ENCODE results near the gene ATP9B.

Gene ATP9B

DNA sequence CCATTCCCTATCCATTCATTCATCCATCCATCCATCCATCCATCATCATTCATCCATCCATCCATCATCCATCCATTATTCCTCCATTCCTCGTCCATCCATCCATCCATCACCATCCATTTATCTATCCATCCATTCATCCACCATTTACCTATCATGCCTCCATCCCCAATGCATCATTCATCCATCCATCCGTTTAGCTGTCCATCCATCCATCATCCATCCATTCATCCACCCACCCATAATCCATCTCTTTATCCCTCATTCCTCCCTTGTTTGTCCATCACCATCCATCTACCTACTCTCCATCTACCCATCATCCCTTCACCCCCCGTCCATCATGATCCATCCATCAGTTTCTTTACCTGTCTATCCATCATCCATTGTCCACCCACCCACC is 340.1 kb downstream of the ATP9B start:
- TF ChIP-seq EZH2phosphoT487 (IDR thresholded peaks at IDR 0.05; ENCODE audit: low read length) = no peak
- TF ChIP-seq EZH2 (optimal IDR thresholded peaks at IDR 0.05; ENCODE audit: low read depth, low read length) = no peak
- no peak for TF ChIP-seq CTCF (IDR thresholded peaks at IDR 0.05; ENCODE audit: low read length)
- Histone ChIP-seq H3K79me2 (ENCODE audit: low read length) (peaks cover 2% of the 10 kb centered on the region; the same call in 1 of the 2 replicates), H3K27ac (ENCODE audit: low read length) (no peak overlapping the region), H3K9ac (ENCODE audit: low read length) (no peak overlapping the region), H3K4me1 (ENCODE audit: low read length) (no peaks in the 10 kb centered on the region), H3K9me3 (replicated peaks; ENCODE audit: insufficient read depth, low read length) (no peaks in the 10 kb centered on the region), H3K9me2 (replicated peaks; ENCODE audit: insufficient read depth, low read length) (no peaks in the 10 kb centered on the region), H3K4me2 (ENCODE audit: low read depth, low read length) (no peak overlapping the region), H2AFZ (ENCODE audit: low read length) (no peak overlapping the region), H3F3A (ENCODE audit: insufficient read depth, low read length) (no peaks in the 10 kb centered on the region), H4K20me1 (ENCODE audit: insufficient read depth, low read length) (no peaks in the 10 kb centered on the region), H3K36me3 (replicated peaks; ENCODE audit: insufficient read depth, low read length) (no peaks in the 10 kb centered on the region), H3K27me3 (replicated peaks; ENCODE audit: insufficient read depth, low read length) (no peaks in the 10 kb centered on the region), H3K4me3 (ENCODE audit: low read length) (no peak overlapping the region)
- no peak for DNase-seq

- H3K79me2 ChIP-seq (ENCODE audit: low read length) = no peaks in the 10 kb centered on the region; the same call in 1 of the 2 replicates
- H3K27me3 ChIP-seq (replicated peaks; ENCODE audit: insufficient read depth, low read length) = no peaks in the 10 kb centered on the region
- no peak overlapping the region for H3K4me2 ChIP-seq (ENCODE audit: low read depth, low read length)
- no peaks in the 10 kb centered on the region for H3K9me2 ChIP-seq (replicated peaks; ENCODE audit: insufficient read depth, low read length)
- H3K9me3 ChIP-seq (replicated peaks; ENCODE audit: insufficient read depth, low read length) = no peaks in the 10 kb centered on the region
- H4K20me1 ChIP-seq (ENCODE audit: insufficient read depth, low read length) = no peaks in the 10 kb centered on the region
- H3K36me3 ChIP-seq (replicated peaks; ENCODE audit: insufficient read depth, low read length) = no peaks in the 10 kb centered on the region
- no peaks in the 10 kb centered on the region for H3F3A ChIP-seq (ENCODE audit: insufficient read depth, low read length)
- DNase-seq = no peak
- H3K4me3 ChIP-seq (ENCODE audit: low read length) = no peak overlapping the region
- no peak overlapping the region for H3K27ac ChIP-seq (ENCODE audit: low read length)
- TF ChIP-seq EZH2 (optimal IDR thresholded peaks at IDR 0.05; ENCODE audit: low read depth, low read length) (no peak), CTCF (IDR thresholded peaks at IDR 0.05; ENCODE audit: low read length) (no peak), EZH2phosphoT487 (IDR thresholded peaks at IDR 0.05; ENCODE audit: low read length) (no peak)
- H3K4me1 ChIP-seq (ENCODE audit: low read length) = no peaks in the 10 kb centered on the region
- no peak overlapping the region for H3K9ac ChIP-seq (ENCODE audit: low read length)
- no peak overlapping the region for H2AFZ ChIP-seq (ENCODE audit: low read length)
Observed at GRCh38 chr18:79410171-79410641, 341.0 kb downstream of the ATP9B start.

DNA sequence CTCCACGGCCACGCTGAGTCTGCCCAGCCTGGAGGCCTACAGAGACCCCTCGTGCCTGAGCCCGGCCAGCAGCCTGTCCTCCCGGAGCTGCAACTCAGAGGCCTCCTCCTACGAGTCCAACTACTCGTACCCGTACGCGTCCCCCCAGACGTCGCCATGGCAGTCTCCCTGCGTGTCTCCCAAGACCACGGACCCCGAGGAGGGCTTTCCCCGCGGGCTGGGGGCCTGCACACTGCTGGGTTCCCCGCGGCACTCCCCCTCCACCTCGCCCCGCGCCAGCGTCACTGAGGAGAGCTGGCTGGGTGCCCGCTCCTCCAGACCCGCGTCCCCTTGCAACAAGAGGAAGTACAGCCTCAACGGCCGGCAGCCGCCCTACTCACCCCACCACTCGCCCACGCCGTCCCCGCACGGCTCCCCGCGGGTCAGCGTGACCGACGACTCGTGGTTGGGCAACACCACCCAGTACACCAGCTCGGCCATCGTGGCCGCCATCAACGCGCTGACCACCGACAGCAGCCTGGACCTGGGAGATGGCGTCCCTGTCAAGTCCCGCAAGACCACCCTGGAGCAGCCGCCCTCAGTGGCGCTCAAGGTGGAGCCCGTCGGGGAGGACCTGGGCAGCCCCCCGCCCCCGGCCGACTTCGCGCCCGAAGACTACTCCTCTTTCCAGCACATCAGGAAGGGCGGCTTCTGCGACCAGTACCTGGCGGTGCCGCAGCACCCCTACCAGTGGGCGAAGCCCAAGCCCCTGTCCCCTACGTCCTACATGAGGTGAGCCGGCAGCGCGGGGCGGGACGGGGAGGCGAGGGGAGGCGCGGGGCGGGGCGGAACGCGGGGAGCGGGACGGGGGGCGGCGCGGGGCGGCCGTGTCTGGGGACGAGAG is 341.8 kb downstream of the ATP9B start:
- Histone ChIP-seq H3K9ac (ENCODE audit: low read length) (no peak overlapping the region), H3K79me2 (ENCODE audit: low read length) (no peaks in the 10 kb centered on the region), H3K27ac (ENCODE audit: low read length) (no peak overlapping the region), H3K27me3 (replicated peaks; ENCODE audit: insufficient read depth, low read length) (no peaks in the 10 kb centered on the region), H3K9me2 (replicated peaks; ENCODE audit: insufficient read depth, low read length) (no peaks in the 10 kb centered on the region), H3K4me1 (ENCODE audit: low read length) (no peaks in the 10 kb centered on the region), H4K20me1 (ENCODE audit: insufficient read depth, low read length) (no peaks in the 10 kb centered on the region), H3K4me3 (ENCODE audit: low read length) (no peak overlapping the region), H3K9me3 (replicated peaks; ENCODE audit: insufficient read depth, low read length) (no peaks in the 10 kb centered on the region), H2AFZ (ENCODE audit: low read length) (no peak overlapping the region), H3F3A (ENCODE audit: insufficient read depth, low read length) (no peaks in the 10 kb centered on the region), H3K36me3 (replicated peaks; ENCODE audit: insufficient read depth, low read length) (no peaks in the 10 kb centered on the region), H3K4me2 (ENCODE audit: low read depth, low read length) (no peak overlapping the region)
- DNase-seq = no peak
- no peak for TF ChIP-seq EZH2phosphoT487 (IDR thresholded peaks at IDR 0.05; ENCODE audit: low read length)
- no peak for TF ChIP-seq CTCF (IDR thresholded peaks at IDR 0.05; ENCODE audit: low read length)
- no peak for TF ChIP-seq EZH2 (optimal IDR thresholded peaks at IDR 0.05; ENCODE audit: low read depth, low read length)

Data from MM.1S (cell line).